Fibroblast of skin of left quadriceps (primary cell): Measurements from ENCODE around the gene LMX1B.
"Not testable (repeated sequence)": the region's sequence is repeated elsewhere in the genome, so short reads cannot be mapped to it uniquely, and the experiment has no call there.

Source experiments
- DNase-seq, 2 experiments: peaks; one replicate each; pipeline ENCODE4 v3.0.0-alpha.2; 2013; ENCODE audit warnings: low read depth in 2 of 2

The LMX1B gene

GRCh38 chr9:126633881-126634558 lies 20.3 kb downstream of the LMX1B start:
- no peak for DNase-seq

DNA sequence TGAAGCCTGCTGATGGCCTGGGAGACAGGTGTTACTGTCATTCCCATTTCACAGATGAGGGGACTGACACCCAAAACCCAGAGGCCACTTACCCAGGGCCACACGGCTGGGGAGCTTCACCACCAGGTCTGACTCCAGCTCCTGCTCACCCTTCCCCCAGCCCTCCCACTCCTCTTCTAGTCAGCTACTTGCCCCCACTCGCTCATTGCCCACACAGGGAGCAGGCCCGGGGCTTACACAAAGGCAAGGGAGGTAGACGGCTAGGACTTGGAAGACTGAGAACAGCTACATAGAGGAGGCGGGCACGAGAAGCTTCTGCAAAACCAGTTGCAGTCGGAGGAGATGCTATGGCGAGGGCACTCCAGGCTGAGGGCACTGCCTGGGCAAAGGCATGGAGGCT lies 21.3 kb downstream of the LMX1B start:
- DNase-seq, result no peak

DNA sequence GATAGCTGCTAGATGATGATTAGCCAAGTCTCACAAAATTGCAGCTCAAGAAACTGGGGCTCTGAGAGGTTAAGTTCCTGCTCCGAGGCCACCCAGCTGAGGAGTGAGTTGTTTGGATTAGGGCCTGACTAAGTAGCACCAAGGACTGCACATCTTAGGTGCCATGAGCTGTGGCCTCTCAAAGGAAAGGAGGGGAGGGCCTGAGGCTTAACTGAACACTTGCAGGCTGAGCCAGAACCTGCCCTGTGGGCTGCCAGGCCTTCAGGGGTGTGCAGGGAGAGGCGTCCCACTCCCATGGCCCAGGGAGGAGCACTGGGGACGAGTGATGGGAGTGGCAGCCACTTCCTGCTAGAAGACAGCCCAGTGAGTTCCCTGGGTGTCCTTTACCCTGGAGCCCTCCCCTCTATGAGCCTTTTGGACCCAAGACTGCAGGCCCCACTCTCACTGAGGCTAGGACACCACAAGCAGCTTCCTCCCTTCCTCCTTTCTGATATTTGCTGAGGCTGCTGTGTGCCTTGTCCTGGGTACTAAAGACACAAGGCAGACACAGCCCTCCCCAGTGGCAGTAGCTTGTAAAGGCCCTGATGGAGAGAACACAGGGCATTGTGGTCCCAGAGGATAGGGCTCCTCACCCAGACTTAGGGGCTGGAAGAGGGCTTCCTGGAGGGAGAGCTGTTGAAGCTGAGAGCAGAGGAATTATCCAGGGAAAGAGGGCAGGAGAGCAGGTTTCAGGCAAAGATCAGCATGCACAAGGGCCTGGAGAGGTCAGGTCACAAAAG lies 22.1 kb downstream of the LMX1B start:
- DNase-seq, result no peak

GRCh38 chr9:126636983-126637798 lies 23.5 kb downstream of the LMX1B start:
- no peak for DNase-seq

- no peak for DNase-seq
These were observed 24.9 kb downstream of the LMX1B start for GRCh38 chr9:126638571-126639132.

GRCh38 chr9:126639318-126640000 lies 25.7 kb downstream of the LMX1B start:
- DNase-seq, result no peak

DNA sequence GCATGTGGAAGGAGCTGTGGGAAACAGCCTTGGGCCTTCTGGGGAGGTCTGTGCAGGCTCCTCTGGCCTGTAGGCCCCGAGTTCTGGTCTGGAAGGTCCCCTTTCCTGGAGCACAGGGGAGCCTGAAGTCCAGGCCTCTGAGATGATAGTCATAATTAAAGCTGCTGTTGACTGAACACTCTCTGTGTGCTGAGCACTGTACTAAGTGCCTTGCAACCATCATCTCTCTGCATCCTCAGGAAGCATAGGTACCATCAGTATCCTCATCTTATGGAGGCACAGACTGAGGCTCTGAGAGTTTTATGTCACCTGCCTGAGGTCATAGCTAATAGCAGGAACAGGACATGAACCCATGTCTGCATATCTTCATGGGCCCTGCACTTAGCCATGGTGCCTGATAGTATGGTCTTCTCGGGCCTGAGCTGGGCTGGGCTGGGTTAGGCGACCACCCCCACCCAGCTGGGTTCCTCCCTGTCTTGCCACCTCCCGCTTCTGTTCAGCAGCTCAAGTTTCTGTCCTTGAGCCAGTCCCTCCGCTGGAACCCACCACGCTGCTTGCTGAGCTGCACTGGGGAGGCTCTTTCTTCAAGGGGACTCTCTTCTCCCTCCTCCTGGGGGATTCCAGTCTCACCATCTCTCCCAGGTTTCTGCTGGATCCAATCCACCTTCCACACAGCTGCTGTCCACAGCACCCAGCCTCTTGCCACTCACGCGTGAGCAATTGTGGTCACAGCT lies 27.6 kb downstream of the LMX1B start:
- no peak for DNase-seq

- no peak for DNase-seq
These were observed 28.4 kb downstream of the LMX1B start for GRCh38 chr9:126642010-126642744.

DNA sequence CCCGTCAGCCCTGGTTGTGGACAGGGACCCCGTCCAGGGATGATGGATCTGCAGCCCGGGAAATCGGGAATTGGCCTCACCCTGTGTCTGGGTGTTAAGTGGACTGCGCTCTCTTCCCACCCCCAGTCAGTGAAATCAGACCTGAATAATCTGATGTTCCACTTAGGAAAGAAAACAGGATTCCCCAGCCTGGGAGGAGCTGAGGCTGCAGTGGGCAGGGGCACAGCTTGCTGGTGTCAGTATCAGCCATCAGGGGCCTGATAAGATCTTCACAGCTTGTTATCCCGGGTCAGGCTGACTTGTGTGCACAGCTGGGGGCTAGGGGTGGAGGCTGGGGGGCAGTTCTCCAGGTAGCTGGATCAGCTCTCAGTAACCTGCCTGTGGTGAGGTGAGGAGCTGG lies 29.1 kb downstream of the LMX1B start:
- DNase-seq, result no peak

DNA sequence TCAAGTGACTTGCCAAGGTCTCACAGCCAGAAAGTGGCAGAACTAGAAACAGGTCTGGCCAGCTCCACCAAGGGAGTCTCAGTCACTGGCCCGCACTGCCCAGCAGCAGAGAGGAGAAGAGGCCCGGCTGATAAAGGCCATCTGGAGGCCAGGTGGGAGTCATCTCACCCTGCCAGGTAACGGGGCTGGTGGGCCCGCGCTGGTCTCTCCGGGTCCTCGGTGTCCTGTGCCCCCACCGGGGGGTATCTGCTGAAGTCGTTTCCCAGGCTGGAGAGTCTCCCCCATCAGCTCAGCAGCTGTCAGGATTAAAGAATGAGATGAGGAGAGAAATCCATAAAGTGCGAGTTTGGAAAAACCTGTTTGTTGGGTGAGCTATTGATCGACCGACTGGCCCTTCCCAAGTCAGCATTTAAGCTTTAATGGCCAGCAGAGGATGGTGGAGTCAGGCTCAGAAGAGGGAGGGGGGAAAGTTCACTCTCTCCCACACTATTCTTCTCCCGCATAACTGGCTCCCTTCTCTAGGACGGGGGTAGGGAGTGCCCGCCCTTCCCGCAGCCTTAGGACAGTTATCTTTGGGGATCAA lies 30.3 kb downstream of the LMX1B start:
- no peak for DNase-seq

DNA sequence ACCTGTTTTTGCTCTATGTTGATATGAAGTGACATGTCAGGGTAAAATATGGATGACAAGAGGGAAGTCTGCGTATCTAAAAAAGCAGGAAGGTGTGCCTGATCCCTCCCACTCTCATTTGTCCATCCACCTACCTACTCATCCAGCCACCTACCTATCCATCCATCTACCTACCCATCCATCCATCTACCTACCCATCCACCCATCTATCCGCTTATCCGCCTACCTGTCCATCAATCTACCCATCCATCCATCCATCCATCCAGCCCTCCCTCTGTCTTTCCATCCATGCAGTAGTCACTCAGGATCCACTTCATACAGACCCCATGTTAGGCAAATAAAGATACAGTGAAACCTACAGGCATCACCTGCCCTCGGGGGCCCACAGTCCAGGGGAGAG lies 32.4 kb downstream of the LMX1B start:
- no peak for DNase-seq

DNA sequence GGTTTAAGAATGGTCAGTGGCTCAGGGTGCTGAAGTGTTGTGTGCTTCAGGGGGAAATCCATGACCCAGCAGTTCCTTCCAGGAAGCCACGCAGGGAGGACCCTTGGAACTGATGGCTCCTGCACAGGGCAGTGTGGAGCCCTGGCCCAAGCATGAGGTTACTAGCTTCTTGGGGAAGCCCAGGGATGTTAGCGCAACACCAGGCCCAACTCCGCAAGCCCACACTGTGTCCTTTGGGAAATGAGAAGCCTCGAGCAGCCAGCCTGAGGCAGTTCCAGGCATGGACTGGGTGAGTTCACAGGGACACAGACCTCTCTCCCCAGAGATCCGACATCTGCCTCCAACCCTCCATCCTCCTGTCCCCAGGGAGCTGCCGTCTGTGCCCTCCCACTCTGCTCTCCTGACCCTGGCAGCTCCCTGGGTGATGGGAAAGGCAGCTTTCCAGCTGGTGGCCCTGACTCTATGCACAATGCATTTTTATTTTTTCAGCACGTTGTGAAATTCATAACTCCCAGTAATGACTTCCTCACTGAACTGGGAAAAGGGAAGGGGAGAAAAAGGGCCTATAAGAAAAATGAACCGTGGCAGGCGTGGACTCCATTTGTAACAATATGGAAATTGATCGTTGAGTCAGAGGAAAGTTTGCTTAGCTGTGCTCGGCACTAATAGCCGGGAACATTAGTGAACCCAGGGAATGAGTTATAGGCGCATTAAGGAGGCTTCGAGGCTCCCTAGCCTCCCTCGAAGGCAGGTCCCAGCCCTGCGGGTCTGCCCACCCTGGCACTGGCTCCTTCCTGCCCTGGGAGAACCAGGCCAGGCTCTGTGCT lies 34.1 kb downstream of the LMX1B start:
- no peak for DNase-seq

DNA sequence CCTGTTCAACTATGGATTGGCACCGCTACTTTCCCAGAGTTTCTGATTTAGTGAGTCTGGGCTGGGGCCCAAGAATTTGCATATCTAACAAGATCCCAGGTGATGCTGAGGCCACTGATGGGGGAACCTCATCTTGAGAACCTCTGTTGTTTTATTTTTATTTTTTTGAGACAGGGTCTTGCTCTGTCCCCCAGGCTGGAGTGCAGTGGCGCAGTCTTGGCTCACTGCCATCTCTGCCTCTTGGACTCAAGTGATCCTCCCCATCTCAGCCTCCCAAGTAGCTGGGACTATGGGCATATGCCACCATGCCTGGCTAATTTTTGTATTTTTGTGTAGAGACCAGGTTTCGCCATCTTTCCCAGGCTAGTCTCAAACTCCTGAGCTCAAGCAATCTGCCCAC lies 35.7 kb downstream of the LMX1B start:
- no peak for DNase-seq

DNA sequence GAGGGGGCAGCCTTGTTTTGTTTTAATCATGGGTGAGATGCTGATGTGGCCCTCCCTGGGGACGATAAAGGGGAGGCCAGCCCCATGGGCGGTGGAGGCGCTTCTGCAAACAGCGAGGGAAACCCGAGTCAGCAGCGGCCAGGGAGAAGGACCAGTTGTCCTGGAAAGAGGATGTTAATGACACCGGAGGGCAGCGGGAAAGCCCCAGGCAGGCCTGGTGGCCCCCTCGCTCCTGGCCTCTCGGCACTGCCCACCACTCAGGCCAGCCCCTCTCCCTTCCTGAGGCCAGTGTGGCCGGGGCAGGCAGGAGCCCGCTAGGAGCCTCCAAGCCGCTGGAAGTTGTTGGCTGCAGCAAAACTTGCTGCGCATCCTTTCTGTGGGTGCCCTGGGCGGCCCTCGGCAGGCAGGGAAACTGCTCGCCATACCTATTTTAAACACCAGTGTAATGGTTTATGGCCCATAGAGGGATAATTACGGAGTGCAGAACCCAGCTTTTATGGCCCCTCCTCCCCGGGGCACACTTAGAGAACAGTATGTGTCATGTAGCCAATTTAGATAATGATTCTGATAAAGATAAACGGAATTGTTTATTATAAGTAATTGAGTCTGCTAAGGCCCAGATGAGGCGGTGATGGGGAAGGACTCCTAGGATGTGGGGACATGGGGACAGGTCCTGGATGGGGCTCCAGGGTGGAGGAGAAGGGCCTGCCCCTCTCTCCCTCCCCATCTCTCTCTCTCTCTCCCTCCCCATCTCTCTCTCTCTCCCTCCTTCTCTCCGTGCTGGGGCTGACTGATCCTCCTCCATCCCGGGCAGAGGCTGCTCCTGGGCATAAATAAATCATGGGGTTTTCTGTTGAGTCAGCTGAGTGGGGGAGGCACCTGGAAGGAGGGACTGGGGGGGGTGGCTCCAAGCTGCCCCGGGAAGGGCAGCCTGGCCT lies 36.9 kb downstream of the LMX1B start:
- DNase-seq, result no peak

DNA sequence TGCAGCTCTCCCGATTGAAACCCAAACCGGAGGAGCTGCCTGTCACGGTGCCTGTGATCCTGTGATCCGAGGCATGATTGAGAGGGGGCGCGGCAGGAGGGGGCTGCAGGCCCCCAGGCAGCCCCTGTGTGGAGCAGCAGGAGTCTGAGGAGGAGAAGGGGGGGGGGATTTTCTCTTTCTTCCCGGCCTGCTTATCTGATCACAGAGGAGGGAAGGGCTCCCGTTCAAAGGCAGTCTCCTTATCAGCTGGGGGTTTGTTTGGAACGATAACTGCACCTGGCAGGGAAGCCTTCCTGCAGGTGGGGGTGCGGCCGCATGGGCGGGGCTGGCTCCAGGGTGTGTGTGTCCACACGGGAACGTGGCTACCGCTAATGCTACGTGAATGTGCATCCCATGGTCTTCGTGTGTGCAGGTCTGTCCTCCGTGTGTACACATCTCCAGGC lies 38.4 kb downstream of the LMX1B start:
- no peak for DNase-seq

- DNase-seq, result no peak
These were observed 40.4 kb downstream of the LMX1B start for GRCh38 chr9:126654124-126654523.

GRCh38 chr9:126656214-126656613 lies 42.5 kb downstream of the LMX1B start:
- DNase-seq, result not testable (repeated sequence)
